ENCODE results near the gene MGAT5B. TPM values are rescaled to one million over a fixed set of nuclear protein-coding genes. Genes with fewer than 3 reads are reported as not detected.
A peak's percentile ranks its signal among the peaks of the same experiment; 100 is the strongest.

The MGAT5B gene
- total RNA-seq, 1 donor from 2014 or later, result 0.20 TPM

DNA sequence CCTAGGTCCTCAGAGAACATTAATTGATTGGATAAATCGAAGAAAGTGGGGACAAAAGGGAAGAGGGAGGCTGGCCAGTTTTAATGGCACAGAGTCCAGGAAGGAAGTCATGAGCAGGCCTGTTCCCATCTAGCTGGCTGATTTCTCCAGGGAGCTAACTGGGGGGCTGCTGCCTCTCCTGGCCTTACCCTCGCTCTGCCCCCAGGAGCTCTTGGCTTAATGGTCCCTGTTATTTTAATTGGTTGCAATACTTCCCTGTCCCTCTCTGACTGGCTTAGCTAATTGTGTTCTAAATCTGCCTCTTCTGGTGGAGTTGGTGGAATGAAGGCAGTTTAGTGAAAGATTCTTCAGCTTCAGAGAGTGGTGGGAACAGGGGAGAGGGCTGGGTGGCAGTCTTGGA lies 61.4 kb downstream of the MGAT5B start:
- DNase-seq (ENCODE audit: low spot score), result no peak
- H3K36me3 Mint-ChIP-seq (ENCODE audit: low read depth), result no peaks in the 10 kb centered on the region
- TF ChIP-seq, protein P1, sequence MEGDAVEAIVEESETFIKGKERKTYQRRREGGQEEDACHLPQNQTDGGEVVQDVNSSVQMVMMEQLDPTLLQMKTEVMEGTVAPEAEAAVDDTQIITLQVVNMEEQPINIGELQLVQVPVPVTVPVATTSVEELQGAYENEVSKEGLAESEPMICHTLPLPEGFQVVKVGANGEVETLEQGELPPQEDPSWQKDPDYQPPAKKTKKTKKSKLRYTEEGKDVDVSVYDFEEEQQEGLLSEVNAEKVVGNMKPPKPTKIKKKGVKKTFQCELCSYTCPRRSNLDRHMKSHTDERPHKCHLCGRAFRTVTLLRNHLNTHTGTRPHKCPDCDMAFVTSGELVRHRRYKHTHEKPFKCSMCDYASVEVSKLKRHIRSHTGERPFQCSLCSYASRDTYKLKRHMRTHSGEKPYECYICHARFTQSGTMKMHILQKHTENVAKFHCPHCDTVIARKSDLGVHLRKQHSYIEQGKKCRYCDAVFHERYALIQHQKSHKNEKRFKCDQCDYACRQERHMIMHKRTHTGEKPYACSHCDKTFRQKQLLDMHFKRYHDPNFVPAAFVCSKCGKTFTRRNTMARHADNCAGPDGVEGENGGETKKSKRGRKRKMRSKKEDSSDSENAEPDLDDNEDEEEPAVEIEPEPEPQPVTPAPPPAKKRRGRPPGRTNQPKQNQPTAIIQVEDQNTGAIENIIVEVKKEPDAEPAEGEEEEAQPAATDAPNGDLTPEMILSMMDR (IDR thresholded peaks at IDR 0.05), result no peak
- H3K9me3 Mint-ChIP-seq (ENCODE audit: low read depth), result no peaks in the 10 kb centered on the region
- peaks cover 5% of the 10 kb centered on the region for H3K4me1 Mint-ChIP-seq (ENCODE audit: low read depth)
- H3K27ac Mint-ChIP-seq (ENCODE audit: unreplicated experiment), result no peak overlapping the region
- H3K27me3 Mint-ChIP-seq (ENCODE audit: low read depth), result peaks cover 33% of the 10 kb centered on the region
- H3K4me3 Mint-ChIP-seq (ENCODE audit: unreplicated experiment), result no peak overlapping the region

DNA sequence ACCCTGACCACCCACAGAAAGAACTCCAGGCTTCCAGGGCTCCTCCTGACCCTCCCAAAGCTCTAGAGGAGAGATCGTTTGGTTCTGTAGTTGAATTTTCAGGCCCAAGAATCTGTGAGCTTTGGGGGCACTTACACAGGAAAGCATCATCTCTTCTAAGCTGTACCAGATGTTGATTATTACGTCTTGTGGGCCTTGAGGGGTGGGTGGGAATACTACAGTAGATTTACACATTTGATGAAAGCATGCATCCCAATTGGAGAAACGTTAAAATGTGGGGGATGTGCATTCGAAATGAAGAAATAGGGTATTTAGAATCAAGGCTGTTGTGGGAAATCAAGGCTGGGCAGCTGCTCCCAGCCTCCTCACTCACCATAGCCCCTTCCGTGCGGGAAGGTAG lies 61.9 kb downstream of the MGAT5B start:
- no peak for DNase-seq (ENCODE audit: low spot score)
- TF ChIP-seq, protein P1 (IDR thresholded peaks at IDR 0.05), result no peak
- H3K36me3 Mint-ChIP-seq (ENCODE audit: low read depth), result no peaks in the 10 kb centered on the region
- no peak overlapping the region for H3K27ac Mint-ChIP-seq (ENCODE audit: unreplicated experiment)
- H3K4me1 Mint-ChIP-seq (ENCODE audit: low read depth), result peaks cover 10% of the 10 kb centered on the region
- no peaks in the 10 kb centered on the region for H3K9me3 Mint-ChIP-seq (ENCODE audit: low read depth)
- no peak overlapping the region for H3K4me3 Mint-ChIP-seq (ENCODE audit: unreplicated experiment)
- peaks cover 33% of the 10 kb centered on the region for H3K27me3 Mint-ChIP-seq (ENCODE audit: low read depth)

DNA sequence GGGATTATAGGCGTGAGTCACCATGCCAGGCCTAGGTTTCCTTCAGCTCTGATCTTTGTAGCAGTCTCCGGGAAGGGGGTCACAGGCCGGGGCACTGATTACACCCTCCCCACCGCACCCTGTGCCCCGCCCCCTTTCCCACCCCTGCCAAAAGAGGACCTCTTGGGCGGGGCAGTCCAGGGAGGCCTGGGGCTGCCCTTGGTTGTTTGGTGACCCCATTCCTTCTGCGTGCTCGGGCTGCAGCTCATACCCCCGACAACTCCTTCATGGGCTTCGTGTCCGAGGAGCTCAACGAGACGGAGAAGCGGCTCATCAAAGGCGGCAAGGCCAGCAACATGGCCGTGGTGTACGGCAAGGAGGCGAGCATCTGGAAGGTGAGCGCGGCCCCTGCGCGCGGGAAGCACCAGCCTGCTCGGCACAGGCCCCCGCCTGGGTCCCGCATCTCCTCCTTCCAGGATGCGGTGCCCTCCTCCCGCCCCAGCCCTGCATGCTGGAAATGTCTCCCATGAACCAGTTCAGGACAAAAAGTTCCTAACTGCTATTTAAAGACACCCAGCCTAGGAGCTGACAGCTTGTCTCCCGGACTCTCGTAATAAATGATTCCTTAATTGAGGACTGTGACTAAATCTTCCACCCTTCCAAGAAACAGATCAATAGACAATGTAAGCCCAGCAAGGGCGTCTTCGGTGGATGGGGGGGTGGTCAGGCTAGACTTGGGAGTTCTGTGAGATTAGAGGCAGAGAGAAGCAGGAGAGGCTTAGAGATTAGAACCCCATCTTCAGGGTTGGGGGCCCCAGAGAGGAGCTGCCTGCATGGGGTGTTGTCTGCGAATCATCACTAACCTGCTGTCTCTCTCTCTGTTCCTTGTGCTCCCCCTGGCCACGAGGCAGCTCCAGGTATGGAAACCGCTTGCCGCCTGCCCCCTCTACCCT lies 64.5 kb downstream of the MGAT5B start:
- no peak overlapping the region for H3K4me3 Mint-ChIP-seq (ENCODE audit: unreplicated experiment)
- TF ChIP-seq, protein P1 (IDR thresholded peaks at IDR 0.05), result no peak
- H3K4me1 Mint-ChIP-seq (ENCODE audit: low read depth), result peaks cover 13% of the 10 kb centered on the region
- H3K27me3 Mint-ChIP-seq (ENCODE audit: low read depth), result peaks cover 33% of the 10 kb centered on the region
- H3K27ac Mint-ChIP-seq (ENCODE audit: unreplicated experiment), result no peak overlapping the region
- H3K36me3 Mint-ChIP-seq (ENCODE audit: low read depth), result no peaks in the 10 kb centered on the region
- no peaks in the 10 kb centered on the region for H3K9me3 Mint-ChIP-seq (ENCODE audit: low read depth)
- DNase-seq (ENCODE audit: low spot score), result no peak

DNA sequence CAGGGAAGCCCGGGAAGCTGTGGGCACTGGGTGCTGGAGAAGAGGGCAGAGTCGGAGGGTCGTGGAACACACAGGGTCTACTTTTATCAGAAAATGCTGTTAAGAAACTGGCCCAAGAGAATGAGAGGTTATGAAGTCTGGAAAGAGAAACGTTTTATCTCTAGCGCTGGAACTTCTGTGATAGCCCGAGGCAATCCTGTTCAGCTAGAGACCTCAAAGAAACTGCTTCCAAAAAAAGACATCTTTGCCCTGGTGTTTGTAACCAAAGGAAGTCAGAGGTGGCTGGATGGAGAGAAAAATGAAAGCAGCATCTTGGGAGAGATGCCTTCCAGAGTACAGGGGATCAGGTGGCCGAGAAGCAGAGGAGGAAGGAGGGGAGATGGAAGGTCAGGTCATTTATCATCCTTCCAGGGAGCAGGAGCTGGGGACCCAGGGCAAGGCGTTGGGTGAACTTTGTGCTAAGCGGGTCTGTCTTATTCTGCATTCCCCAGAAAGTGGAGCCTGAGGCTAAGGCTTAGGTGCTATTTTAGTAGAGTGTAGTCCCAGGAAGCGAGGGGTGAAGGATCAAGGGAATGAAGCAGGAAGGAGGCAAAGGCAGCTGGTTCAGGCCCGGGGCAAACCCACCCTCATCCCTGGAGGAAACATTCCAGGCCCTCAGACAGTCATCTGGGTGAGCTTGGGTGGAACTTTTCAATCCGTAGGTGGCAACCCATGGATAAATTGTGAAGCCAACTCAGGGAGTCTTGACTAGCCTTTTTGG lies 66.5 kb downstream of the MGAT5B start:
- H3K9me3 Mint-ChIP-seq (ENCODE audit: low read depth), result no peaks in the 10 kb centered on the region
- H3K36me3 Mint-ChIP-seq (ENCODE audit: low read depth), result no peaks in the 10 kb centered on the region
- H3K4me3 Mint-ChIP-seq (ENCODE audit: unreplicated experiment), result no peak overlapping the region
- no peak for DNase-seq (ENCODE audit: low spot score)
- H3K27ac Mint-ChIP-seq (ENCODE audit: unreplicated experiment), result peak overlapping the region; percentile 24
- H3K4me1 Mint-ChIP-seq (ENCODE audit: low read depth), result peaks cover 13% of the 10 kb centered on the region
- TF ChIP-seq, protein P1 (IDR thresholded peaks at IDR 0.05), result no peak
- peaks cover 26% of the 10 kb centered on the region for H3K27me3 Mint-ChIP-seq (ENCODE audit: low read depth)

DNA sequence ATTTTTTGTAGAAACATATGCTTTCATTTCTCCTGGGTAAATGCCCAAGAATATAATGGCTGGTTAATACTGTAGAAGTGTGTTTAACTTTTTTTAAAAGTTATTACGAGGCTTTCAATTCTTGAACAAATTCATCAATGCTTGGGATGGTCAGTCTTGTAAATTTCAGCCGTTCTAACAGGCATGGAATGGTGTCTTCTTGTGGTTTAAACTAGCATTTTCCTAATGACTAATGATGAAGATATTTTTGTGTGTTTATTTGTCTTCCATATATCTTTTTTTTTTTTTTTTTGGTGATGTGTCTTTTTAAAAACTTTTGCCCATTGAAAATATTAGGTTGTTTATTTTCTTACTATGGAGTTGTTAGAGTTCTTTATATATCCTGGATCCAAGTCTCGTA lies 67.1 kb downstream of the MGAT5B start:
- Mint-ChIP-seq H3K27me3 (ENCODE audit: low read depth) (peaks cover 21% of the 10 kb centered on the region), H3K9me3 (ENCODE audit: low read depth) (no peaks in the 10 kb centered on the region), H3K36me3 (ENCODE audit: low read depth) (no peaks in the 10 kb centered on the region), H3K4me3 (ENCODE audit: unreplicated experiment) (no peak overlapping the region), H3K4me1 (ENCODE audit: low read depth) (peaks cover 13% of the 10 kb centered on the region), H3K27ac (ENCODE audit: unreplicated experiment) (no peak overlapping the region)
- TF ChIP-seq, protein P1 (IDR thresholded peaks at IDR 0.05), result no peak
- DNase-seq (ENCODE audit: low spot score), result no peak

Measured in chondrocyte (in vitro differentiated cells).